GM19372 (cell line): ENCODE measurements around the gene RHPN2.

Experiments used
- ATAC-seq: cut with Tn5 transposase; IDR thresholded peaks from one replicate; pipeline ENCODE4 v1.9.1; 2021; ENCODE audit warnings: mild to moderate bottlenecking, low read depth, moderate library complexity; ENCODE audit not compliant: unreplicated experiment

The RHPN2 gene

DNA sequence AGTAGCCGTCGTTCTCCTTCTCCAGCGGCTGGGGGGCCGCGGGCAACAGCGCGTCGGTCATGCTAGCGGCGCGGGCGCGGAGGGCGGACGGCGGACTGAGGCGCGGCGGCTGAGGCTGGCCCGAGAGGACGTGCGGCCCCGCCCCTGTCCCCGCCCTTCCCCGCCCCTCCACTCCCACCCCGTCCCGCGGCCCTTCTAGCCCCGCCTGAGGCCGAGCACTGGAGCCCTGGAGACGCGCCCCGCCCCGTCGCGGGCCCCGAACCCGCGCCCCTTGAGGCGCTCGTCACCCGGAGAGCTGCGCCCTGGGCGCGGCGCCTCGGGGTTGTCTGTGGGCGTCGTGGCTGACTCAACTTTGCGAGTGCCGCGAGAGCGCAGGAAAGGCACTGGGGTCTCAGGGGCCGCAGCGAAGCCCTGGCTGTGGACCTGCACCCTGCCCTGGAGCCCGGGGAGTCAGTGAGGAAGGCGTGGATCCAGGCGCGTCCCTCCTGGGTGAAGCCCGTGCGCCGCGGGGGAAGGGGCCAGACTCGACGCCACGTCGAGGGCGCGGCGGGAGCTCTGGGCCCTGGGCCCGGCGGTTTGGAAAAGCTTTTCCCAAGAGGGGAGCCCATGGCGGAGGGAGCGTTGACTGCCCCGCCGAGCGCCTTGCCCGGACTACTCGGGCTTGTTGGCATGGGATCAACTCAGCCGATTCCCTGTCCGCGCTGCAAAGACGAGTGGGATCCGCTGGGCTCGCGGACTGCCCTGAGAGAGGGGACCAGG is at the start of gene RHPN2:
RHPN2 (minus strand) TSS at position 97 of the 759 bp plus-strand sequence; CDS start at position 61, 36 bp downstream.
- peak; percentile 75 for ATAC-seq

DNA sequence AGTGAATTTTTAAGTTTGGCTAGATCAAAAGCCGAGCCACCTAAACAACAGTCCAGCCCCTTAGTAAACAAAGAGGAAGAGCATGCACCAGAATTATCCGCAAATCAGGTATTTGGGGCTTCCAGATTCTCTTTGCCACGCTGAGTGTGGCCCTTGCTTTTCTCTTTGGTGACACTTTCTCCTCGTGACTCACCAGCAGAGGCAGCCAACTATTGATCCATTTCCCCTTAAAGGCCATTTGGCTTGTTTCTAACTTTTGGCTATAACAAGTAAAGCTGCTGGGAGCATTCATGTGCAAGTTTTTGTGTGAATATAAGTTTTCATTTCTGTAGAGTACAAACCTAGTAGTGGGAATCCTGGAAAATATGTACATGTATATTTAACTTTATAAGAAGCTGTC is 49.6 kb upstream of the RHPN2 start:
- ATAC-seq = no peak

- ATAC-seq = no peak
Observed at GRCh38 chr19:33111587-33111986, 46.9 kb upstream of the RHPN2 start.

- ATAC-seq = no peak
Observed at GRCh38 chr19:33110137-33110910, 45.6 kb upstream of the RHPN2 start.

DNA sequence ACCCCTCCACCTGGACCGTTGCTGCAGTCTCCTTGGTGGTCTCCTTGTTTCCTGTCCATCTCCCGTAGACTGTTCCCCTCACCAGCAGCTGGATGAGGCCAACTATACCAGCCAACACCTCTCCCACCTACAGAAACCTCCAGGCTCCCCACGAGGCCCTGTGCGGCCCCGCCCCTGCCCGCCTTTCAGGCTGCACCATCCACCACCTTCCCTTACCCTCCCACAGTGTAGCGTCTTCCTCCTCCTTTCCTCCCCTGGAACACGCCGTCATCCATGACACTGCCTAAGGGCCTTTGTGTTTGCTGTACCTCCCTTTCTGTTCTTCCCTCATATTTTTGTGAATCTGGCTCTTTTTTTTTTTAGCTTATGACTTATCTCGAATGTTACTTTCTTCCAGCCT is 43.5 kb upstream of the RHPN2 start:
- no peak for ATAC-seq

DNA sequence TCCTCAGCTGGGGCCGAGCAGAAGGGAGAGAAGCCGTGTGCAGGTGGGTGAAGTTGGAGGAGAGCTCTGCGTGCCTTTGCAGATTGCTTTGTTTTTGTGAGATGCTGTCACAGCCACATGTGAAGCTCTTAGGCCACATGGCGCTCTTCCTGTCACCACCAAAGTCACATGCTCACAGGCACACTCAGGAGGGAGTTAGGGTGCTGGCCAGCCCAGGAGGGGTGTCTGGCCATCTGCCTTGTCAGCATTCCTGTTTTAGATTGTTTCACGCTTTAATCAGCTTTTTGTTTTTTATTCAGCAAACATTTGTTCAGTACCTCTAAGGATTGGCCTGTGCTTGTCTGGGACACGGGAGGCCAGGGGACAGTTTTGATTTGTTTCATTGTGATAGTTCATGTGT is 38.2 kb upstream of the RHPN2 start:
- ATAC-seq = no peak

DNA sequence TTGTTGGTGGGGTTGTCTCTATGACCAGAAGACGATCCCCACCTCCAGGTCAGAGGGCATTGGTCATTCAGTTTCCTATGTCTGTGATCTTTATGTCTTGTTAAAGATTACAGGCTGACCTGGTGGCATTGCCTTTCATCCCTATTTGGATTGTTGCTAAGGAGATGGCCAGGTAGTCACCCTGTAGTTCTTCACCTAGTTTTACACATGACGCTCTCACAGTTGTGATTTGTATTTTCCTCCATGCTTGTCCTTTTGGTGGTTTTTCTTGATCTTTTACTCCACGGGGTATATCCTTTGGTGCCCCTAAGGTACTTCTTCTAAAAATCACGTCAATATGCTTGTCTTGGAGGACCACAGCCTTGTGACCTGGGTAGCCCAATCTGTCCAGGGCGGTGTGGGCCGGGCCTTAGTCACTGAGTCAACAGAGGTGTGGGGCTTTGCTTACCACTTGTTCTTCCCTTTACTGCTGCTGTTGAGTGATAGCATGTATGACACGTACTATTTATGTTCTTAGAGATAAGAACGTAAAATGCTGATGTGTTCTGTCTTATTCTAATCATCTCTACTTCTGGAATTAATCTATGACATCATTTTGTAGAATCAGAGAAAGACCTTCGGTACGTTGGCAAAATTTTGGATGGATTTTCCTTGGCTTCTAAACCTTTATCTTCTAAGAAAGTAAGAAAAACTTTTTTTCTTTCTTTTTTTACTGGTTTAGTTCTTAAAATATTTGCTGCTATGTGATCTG is 36.4 kb upstream of the RHPN2 start:
- no peak for ATAC-seq

DNA sequence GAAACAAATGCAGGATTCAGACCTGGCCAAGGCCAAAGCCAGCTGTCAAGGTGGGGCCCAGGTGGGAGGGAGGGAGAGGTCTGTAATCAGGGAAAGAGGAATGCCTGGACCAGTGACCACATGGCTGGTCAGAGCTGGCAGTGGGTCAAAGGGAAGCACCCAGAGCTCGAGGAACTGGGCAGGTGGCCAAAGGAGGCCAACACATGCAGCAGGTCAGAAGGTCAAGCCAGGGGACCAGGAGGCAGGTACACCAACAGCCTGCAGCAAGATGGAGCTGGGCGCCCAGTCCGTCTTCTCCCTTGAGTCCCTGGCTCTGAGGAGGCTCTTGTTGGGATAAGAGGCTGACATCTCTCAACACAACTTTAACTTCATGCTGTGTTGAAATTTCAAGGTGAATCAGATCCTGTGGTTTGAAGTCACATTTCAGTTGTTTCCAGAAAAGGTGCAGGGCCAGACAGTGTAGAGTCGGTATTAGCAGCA is 33.4 kb upstream of the RHPN2 start:
- ATAC-seq = no peak

GRCh38 chr19:33096005-33096404 is 31.3 kb upstream of the RHPN2 start:
- ATAC-seq = no peak

DNA sequence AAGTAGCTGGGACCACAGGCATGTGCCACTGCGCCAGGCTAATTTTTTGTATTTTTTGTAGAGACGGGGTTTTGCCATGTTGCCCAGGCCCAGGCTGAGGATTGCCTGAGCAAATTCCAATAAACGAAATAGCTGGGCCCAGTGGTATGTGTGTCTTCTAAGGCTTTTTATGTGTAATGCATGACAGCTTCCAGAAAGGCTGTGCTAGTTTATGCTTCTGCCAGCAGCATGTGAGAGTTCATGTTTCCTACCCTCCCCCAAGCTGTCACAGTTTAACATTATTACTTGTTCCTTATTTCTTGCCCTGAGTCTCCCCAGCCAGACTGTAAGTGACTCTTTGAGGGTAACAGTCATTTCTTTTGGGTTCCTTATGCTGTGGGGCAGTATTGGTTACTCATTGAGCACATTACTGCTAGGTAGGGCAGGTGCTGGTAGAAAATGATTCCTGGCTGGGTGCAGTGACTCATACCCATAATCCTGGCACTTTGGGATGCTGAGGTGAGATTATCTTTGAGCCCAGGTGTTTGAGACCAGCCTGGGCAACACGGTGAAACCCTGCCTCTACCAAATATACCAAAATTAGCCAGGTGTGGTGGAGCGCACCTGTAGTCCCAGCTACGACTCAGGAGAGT is 29.9 kb upstream of the RHPN2 start:
- ATAC-seq = no peak

DNA sequence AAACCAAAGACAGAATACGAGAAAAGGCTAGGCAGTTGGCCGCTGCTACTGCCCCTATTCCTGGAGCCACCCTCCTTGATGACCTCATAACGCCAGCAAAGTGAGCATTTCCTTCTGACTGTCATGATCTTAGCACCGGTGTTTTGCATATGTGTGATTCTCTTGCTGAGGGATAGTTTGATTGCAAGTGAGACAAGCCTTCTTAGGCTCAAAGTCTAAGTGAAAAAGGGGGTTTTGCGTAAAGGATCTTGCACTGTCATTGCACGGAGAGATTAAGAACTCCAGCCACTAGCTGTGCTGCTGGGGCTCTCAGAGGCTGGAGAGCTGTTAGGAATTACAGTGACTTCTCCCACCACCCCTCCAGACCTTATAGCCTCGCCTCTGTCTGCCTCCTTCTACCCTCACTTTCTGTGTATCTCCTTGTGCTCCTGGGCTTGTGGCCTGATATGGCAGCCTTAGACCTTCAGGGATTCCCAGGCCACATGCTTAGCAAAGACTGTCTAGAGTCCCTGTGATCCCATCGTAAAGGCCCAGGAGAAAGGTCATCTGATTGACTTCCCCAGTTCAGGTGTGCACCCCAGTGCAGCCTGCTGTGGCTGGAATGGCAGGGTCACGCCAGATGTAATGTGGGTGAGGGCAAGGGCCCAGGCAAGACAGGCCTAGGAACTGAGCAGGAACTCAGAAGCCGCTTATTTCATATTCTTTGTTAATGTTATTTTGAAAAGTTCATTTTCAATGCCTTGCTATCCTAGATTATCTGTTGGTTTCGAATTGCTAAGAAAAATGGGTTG is 28.9 kb upstream of the RHPN2 start:
- no peak for ATAC-seq

GRCh38 chr19:33090179-33090578 is 25.5 kb upstream of the RHPN2 start:
- ATAC-seq = no peak

DNA sequence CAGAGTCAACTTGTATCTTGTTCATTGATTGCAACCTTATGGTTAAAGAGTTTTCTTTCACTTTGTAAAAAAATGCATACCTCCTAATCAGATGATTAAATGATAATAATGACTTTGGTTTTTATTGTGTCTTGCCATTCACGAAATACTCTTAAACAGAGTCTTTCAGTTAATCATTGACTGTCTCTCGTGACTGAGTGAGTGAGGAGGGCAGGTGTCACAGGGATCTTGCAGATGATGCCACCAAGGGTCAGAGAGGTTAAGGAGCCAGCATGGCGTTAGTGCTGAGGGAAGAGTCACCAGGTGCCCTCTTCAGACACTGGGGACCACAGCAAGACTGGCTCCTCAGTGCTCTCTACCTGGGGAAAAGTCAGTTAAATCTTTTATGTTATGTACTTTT is 24.3 kb upstream of the RHPN2 start:
- no peak for ATAC-seq

DNA sequence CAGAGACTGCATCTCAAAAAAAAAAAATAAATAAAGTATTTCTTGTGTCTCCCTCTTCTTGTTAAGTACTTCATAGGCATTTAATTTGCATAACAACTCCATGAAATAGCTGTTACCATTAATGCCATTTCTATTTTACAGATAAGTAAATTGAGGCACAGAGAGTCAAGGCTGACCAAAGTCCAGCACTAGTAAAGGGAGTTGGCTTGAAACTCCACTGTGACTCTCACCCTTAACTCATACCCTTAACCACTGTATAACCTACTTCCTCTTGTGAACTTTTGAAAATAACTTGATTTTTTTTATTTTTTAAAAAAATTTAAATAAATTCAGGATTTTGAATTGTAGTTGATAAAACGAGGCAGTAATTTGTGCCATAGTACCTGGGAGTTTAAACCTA is 22.3 kb upstream of the RHPN2 start:
- ATAC-seq = no peak

GRCh38 chr19:33085570-33086128 is 21.0 kb upstream of the RHPN2 start:
- ATAC-seq = no peak

DNA sequence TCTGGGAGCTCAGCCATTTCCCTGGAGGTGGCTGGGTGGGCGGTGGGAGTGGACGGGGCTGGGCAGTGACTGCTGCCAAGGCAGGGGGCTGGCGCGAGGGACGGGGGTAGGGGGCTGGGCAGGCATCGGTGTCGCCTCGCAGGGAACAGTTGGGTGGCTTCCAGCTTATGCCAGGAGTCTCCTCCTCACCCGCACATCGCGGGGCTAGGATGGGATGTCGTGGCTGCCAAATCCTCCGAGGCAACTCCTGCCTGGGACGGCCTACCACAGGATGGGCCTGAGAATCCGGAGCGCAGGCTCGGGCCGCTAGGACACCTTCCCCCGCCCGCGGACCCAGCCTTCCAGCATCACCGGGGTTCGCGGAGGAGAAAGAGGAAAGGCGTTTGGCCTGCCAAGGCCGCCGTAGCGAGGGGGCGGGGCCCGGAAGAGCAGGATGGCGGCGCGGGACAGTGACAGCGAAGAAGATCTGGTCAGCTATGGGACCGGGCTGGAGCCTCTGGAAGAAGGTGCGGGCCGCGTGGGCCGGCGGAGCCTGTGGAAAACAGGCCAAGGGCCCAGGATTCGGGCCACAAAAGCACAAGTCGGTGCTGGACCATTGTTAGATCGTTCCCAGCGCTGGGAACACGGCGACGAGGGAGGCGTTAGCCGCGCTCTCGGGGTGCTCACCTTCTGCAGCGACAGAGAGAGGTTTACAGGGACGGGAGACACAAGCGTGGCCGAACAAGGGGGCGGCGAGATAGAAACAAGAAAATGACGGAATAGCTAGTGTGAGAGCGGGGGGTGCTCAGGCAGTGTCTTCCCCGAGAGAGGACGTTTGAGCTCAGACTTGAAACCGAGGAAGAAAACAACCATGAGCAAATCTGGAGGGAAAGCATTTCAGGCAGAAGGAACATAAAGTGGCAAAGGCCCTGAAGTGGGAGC is 16.3 kb upstream of the RHPN2 start, which contains the start of gene GPATCH1:
GPATCH1 (plus strand) TSS at position 421 of the 921 bp plus-strand sequence; CDS start at position 434, 13 bp downstream.
- ATAC-seq = peak; percentile 88

DNA sequence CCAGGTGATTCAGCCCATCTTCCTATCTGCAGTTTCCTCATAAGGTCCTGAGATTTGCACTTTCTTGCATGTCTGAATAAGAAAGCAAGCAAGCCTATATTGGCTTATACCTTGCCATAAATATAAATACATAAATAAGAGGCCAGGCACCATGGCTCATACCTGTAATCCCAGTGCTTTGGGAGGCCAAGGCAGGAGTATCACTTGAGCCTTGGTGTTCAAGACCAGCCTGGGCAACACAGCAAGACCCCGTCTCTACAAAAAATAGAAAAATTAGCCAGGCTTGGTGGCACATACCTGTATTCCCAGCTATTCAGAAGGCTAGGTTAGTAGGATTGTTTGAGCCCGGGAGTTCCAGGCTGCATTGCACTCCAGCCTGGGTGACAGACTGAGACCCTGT is 10.8 kb upstream of the RHPN2 start:
- no peak for ATAC-seq

- ATAC-seq = no peak
Observed at GRCh38 chr19:33071887-33072286, 7.2 kb upstream of the RHPN2 start.
